Stimulated activated CD8-positive, alpha-beta memory T cell treated with anti-CD3 and anti-CD28 coated beads, Interleukin-12 subunit alpha, Interleukin-12 subunit beta, amount 100 ng/mL, for 4 hours (primary cell): Measurements from ENCODE around the gene CNGA2.
"Not testable (repeated sequence)": the region's sequence is repeated elsewhere in the genome, so short reads cannot be mapped to it uniquely, and the experiment has no call there.

Experiments used
- DNase-seq: peaks from one replicate; pipeline ENCODE4 v3.0.0-alpha.2; 2020; ENCODE audit warnings: low read depth

CNGA2 gene

GRCh38 chrX:151734446-151734845 is at the start of gene CNGA2:
Gene CNGA2, plus strand, starts transcription at chrX:151734746. Its CDS starts 3,738 bp downstream, at chrX:151738484.
- DNase-seq: no peak

- DNase-seq: no peak
These were observed 46.9 kb upstream of the CNGA2 start for GRCh38 chrX:151687635-151688034.

- no peak for DNase-seq
These were observed 45.9 kb upstream of the CNGA2 start for GRCh38 chrX:151688695-151689094.

GRCh38 chrX:151692825-151693224 is 41.7 kb upstream of the CNGA2 start:
- DNase-seq: no peak

GRCh38 chrX:151694121-151694520 is 40.4 kb upstream of the CNGA2 start:
- DNase-seq: no peak

GRCh38 chrX:151694661-151695582 is 39.6 kb upstream of the CNGA2 start, which contains the start of gene PRRG3:
Gene PRRG3, plus strand, starts transcription at chrX:151695458. Its CDS starts 3,357 bp downstream, at chrX:151698815.
- DNase-seq: no peak

GRCh38 chrX:151695583-151696340 is 38.8 kb upstream of the CNGA2 start:
- no peak for DNase-seq

GRCh38 chrX:151697082-151697481 is 37.5 kb upstream of the CNGA2 start:
- not testable (repeated sequence) for DNase-seq

GRCh38 chrX:151697522-151697921 is 37.0 kb upstream of the CNGA2 start:
- DNase-seq: no peak

- DNase-seq: no peak
These were observed 36.1 kb upstream of the CNGA2 start for GRCh38 chrX:151698485-151698884.

- DNase-seq: no peak
These were observed 34.8 kb upstream of the CNGA2 start for GRCh38 chrX:151699746-151700145.

GRCh38 chrX:151700581-151700980 is 34.0 kb upstream of the CNGA2 start:
- DNase-seq: no peak

GRCh38 chrX:151701071-151701470 is 33.5 kb upstream of the CNGA2 start:
- DNase-seq: no peak

- DNase-seq: no peak
These were observed 33.0 kb upstream of the CNGA2 start for GRCh38 chrX:151701531-151701930.

- no peak for DNase-seq
These were observed 32.4 kb upstream of the CNGA2 start for GRCh38 chrX:151702026-151702714.

GRCh38 chrX:151702741-151703340 is 31.7 kb upstream of the CNGA2 start:
- DNase-seq: no peak

GRCh38 chrX:151703487-151703886 is 31.1 kb upstream of the CNGA2 start:
- no peak for DNase-seq

- no peak for DNase-seq
These were observed 30.4 kb upstream of the CNGA2 start for GRCh38 chrX:151704041-151704663.

- no peak for DNase-seq
These were observed 25.7 kb upstream of the CNGA2 start for GRCh38 chrX:151708821-151709220.

GRCh38 chrX:151710457-151710856 is 24.1 kb upstream of the CNGA2 start:
- DNase-seq: no peak

GRCh38 chrX:151711154-151711553 is 23.4 kb upstream of the CNGA2 start:
- DNase-seq: no peak
